Activated T-cell treated with anti-CD3 and anti-CD28 coated beads, Interleukin-2, amount 50 U/mL, for 24 hours (primary cell): ENCODE measurements around the gene CAVIN3.

Experiments
- DNase-seq: peaks from one replicate; pipeline ENCODE4 v3.0.0-alpha.2; 2020
- H3K27ac Mint-ChIP-seq: 2 replicates; pipeline ENCODE4 v1.8.0; 2020; ENCODE audit warnings: mild to moderate bottlenecking, mixed read lengths
- H3K27me3 Mint-ChIP-seq: 2 replicates; pipeline ENCODE4 v1.8.0; 2020; ENCODE audit warnings: mixed read lengths
- H3K36me3 Mint-ChIP-seq: 2 replicates; pipeline ENCODE4 v1.8.0; 2020; ENCODE audit warnings: low read depth, mixed read lengths
- H3K4me1 Mint-ChIP-seq: 2 replicates; pipeline ENCODE4 v1.8.0; 2020; ENCODE audit warnings: low read depth, mixed read lengths
- H3K4me3 Mint-ChIP-seq: 2 replicates; pipeline ENCODE4 v1.8.0; 2020; ENCODE audit warnings: mild to moderate bottlenecking, moderate library complexity, mixed read lengths
- H3K9me3 Mint-ChIP-seq: 2 replicates; pipeline ENCODE4 v1.8.0; 2020; ENCODE audit warnings: mixed read lengths

The CAVIN3 gene

DNA sequence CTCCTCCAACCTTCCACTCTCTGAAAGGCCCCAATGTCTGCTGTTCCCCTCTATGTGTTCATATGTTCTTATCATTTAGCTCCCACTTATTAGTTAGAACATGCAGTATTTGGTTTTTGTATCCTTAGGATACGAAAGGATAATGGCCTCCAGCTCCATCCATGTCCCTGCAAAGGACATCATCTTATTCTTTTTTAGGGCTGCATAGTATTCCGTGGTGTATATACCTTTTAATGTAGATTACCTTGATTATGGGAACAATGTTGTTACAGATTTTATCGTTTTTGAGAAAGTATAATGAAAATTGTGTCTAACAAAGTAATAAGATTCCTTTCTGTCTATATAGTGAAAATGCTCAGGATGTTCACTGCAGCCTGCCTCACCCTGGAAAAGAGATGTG is 16.0 kb upstream of the CAVIN3 start:
- H3K27me3 Mint-ChIP-seq, result peaks cover 34% of the 10 kb centered on the region
- H3K36me3 Mint-ChIP-seq, result no peaks in the 10 kb centered on the region
- H3K27ac Mint-ChIP-seq, result no peak overlapping the region
- no peaks in the 10 kb centered on the region for H3K9me3 Mint-ChIP-seq
- no peak overlapping the region for H3K4me3 Mint-ChIP-seq
- DNase-seq, result no peak
- no peaks in the 10 kb centered on the region for H3K4me1 Mint-ChIP-seq

DNA sequence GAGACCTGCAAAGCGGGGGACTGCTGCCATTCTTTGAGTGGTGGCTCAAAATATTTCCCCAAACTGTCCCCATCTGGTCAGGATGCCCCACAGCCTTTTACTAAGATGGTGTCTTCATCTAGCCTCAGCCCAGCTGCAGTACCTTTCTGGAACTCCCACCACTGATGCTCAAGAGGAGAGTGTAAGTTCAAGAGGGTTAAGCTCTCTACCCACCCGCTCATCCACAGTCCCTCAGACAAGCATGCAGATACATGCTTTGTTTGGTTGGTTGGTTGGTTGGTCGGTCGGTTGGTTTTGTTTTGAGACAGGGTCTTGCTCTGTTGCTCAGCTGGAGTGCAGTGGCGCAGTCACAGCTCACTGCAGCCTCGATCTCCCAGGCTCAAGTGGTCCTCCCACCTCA is 14.5 kb upstream of the CAVIN3 start:
- no peaks in the 10 kb centered on the region for H3K4me1 Mint-ChIP-seq
- H3K36me3 Mint-ChIP-seq, result no peaks in the 10 kb centered on the region
- H3K4me3 Mint-ChIP-seq, result no peak overlapping the region
- DNase-seq, result no peak
- peaks cover 31% of the 10 kb centered on the region for H3K27me3 Mint-ChIP-seq
- H3K9me3 Mint-ChIP-seq, result no peaks in the 10 kb centered on the region
- H3K27ac Mint-ChIP-seq, result no peak overlapping the region

DNA sequence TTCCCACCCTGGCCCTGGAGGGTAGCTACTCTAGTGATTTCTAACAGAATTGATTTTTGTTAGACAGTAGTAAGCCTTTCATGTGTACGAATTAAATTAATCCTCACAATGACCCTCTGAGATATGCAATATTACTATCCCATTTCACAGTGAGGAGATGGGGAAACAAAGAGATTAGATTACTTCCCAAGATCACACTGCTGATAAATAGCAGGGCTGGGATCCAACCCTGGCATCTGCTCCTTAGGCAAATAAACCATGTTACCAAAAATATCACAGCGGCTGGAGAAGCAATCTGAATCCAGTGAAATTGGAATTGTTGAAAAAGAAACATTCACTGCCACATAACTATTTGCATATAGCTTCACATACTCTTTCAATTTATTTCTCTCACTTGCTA is 12.8 kb upstream of the CAVIN3 start:
- Mint-ChIP-seq H3K9me3 (no peaks in the 10 kb centered on the region), H3K27ac (no peak overlapping the region), H3K27me3 (peaks cover 29% of the 10 kb centered on the region), H3K36me3 (no peaks in the 10 kb centered on the region), H3K4me3 (no peak overlapping the region), H3K4me1 (no peaks in the 10 kb centered on the region)
- no peak for DNase-seq

DNA sequence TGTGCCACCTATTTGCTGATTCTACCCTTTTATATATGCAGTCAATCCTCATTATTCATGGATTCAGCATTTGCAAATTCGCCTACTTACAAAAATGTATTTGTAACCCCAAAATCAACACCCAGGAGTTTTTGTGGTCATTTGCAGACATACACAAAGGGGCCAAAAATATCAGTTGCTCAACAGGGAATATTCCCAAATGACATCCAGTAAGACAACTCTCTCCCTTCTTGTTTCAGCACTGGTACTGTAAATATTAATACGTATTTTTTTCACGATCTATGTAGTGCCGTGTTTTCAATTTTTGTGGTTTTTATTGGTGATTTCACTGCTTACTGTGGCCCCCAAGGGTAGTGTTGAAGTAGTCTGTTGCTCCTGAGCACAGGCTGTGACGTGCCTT is 11.8 kb upstream of the CAVIN3 start:
- Mint-ChIP-seq H3K9me3 (no peaks in the 10 kb centered on the region), H3K27ac (no peak overlapping the region), H3K4me1 (no peaks in the 10 kb centered on the region), H3K27me3 (peaks cover 38% of the 10 kb centered on the region), H3K4me3 (no peak overlapping the region), H3K36me3 (no peaks in the 10 kb centered on the region)
- no peak for DNase-seq

DNA sequence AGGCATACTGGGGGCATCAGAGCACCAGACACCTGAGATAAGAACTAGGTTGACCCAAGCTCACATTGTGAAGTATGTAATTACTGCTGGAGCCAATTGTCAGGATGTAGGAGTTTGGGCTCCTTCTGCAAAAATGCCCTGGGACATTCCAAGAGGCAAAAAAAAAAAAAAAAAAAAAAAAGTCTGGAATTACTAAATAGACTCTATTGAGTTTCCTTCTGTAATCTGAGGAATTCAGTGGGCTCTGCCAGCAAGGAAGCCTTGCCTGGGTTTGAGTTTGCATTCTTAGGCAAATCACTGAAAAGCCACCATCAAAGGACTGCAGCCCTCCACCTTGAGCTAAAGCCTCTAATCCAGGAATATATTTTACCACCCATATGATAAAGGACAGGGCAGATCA is 8.0 kb upstream of the CAVIN3 start:
- H3K27me3 Mint-ChIP-seq, result peaks cover 38% of the 10 kb centered on the region
- DNase-seq, result no peak
- H3K27ac Mint-ChIP-seq, result no peak overlapping the region
- peaks cover 10% of the 10 kb centered on the region for H3K4me1 Mint-ChIP-seq
- no peaks in the 10 kb centered on the region for H3K36me3 Mint-ChIP-seq
- no peaks in the 10 kb centered on the region for H3K9me3 Mint-ChIP-seq
- no peak overlapping the region for H3K4me3 Mint-ChIP-seq

DNA sequence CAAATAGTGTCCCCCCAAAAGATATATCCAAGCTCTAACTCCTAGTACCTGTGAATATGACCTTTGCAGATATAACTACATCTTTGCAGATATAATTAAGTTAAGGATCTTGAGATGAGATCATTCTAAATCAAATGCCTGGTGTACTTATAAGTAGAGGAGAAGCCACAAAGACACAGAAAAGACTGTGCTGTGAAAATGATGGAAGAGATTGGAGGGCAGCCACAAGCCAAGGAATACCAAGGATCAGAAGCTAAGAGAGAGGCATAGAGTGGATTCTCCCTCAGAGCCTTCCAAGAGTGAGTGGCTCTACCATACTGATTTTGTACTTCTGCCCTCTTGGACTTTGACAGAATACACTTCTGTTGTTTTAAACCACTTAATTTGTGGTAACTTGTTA is 7.5 kb upstream of the CAVIN3 start:
- H3K4me1 Mint-ChIP-seq, result peaks cover 13% of the 10 kb centered on the region
- peaks cover 38% of the 10 kb centered on the region for H3K27me3 Mint-ChIP-seq
- no peak overlapping the region for H3K4me3 Mint-ChIP-seq
- H3K36me3 Mint-ChIP-seq, result no peaks in the 10 kb centered on the region
- no peaks in the 10 kb centered on the region for H3K9me3 Mint-ChIP-seq
- DNase-seq, result no peak
- H3K27ac Mint-ChIP-seq, result no peak overlapping the region

DNA sequence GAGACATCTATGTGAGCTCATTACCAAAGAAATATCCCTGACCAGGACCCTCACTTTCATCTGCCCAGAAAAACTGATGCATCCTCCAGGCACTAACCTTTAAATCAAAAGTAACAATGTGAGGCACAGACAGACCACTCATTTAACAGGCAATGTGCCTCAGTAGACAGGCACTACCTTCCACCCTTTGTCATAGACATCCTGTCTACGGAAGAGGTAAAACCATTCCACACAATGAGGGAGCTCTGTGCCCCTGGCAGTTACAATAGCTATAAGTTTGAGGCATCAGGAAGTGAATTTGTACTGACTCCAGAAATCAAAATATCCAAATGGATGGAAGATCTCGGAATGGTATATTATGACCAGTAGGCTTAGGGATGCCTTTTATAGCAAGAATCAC is 6.7 kb upstream of the CAVIN3 start:
- no peaks in the 10 kb centered on the region for H3K36me3 Mint-ChIP-seq
- peaks cover 39% of the 10 kb centered on the region for H3K27me3 Mint-ChIP-seq
- no peak for DNase-seq
- no peak overlapping the region for H3K27ac Mint-ChIP-seq
- H3K4me3 Mint-ChIP-seq, result no peak overlapping the region
- H3K9me3 Mint-ChIP-seq, result no peaks in the 10 kb centered on the region
- peaks cover 21% of the 10 kb centered on the region for H3K4me1 Mint-ChIP-seq

- no peak for DNase-seq
- H3K9me3 Mint-ChIP-seq, result no peaks in the 10 kb centered on the region
- no peaks in the 10 kb centered on the region for H3K36me3 Mint-ChIP-seq
- H3K27me3 Mint-ChIP-seq, result peaks cover 37% of the 10 kb centered on the region
- H3K27ac Mint-ChIP-seq, result no peak overlapping the region
- H3K4me3 Mint-ChIP-seq, result no peak overlapping the region
- peaks cover 27% of the 10 kb centered on the region for H3K4me1 Mint-ChIP-seq
Measured at GRCh38 chr11:6326303-6326702, 6.0 kb upstream of the CAVIN3 start.

GRCh38 chr11:6323291-6323905 is 3.1 kb upstream of the CAVIN3 start:
- DNase-seq, result no peak
- H3K36me3 Mint-ChIP-seq, result peaks cover 4% of the 10 kb centered on the region
- no peaks in the 10 kb centered on the region for H3K9me3 Mint-ChIP-seq
- H3K27ac Mint-ChIP-seq, result no peak overlapping the region
- peaks cover 48% of the 10 kb centered on the region for H3K4me1 Mint-ChIP-seq
- H3K4me3 Mint-ChIP-seq, result no peak overlapping the region
- peaks cover 53% of the 10 kb centered on the region for H3K27me3 Mint-ChIP-seq

DNA sequence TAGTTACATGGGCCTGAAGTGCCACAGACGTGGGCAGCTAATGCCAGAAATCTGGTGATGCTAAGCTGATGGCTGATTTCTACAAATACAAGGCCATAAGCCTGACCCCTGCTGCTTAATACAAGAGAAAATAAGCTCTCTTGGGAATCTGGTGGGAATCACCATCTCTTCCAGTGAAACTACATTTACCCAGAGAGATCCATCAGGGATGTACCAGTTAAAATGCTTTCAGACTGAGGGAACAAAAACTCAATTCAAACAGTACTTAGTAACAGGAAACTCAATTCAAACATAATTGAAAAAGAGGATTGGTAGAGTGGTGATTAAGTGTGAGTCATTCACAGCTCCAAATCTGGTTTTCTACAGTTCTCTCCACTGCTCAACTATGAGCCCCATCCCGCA is 1.7 kb upstream of the CAVIN3 start:
- no peak for DNase-seq
- H3K4me1 Mint-ChIP-seq, result peaks cover 55% of the 10 kb centered on the region
- H3K27me3 Mint-ChIP-seq, result peaks cover 56% of the 10 kb centered on the region
- H3K27ac Mint-ChIP-seq, result peak overlapping the region; percentile 99
- no peaks in the 10 kb centered on the region for H3K9me3 Mint-ChIP-seq
- H3K4me3 Mint-ChIP-seq, result peak overlapping the region; percentile 80
- H3K36me3 Mint-ChIP-seq, result peaks cover 5% of the 10 kb centered on the region

- Mint-ChIP-seq H3K9me3 (no peaks in the 10 kb centered on the region), H3K27me3 (peaks cover 57% of the 10 kb centered on the region), H3K27ac (peak overlapping the region; percentile 99), H3K4me3 (peak overlapping the region; percentile 80), H3K36me3 (peaks cover 5% of the 10 kb centered on the region), H3K4me1 (peaks cover 55% of the 10 kb centered on the region)
- no peak for DNase-seq
Measured at GRCh38 chr11:6321356-6321755, 1.1 kb upstream of the CAVIN3 start.

GRCh38 chr11:6319704-6320410 is 444 bp downstream of the CAVIN3 start:
- no peaks in the 10 kb centered on the region for H3K9me3 Mint-ChIP-seq
- peaks cover 5% of the 10 kb centered on the region for H3K36me3 Mint-ChIP-seq
- H3K4me1 Mint-ChIP-seq, result peaks cover 56% of the 10 kb centered on the region
- peak; percentile 56 for DNase-seq
- peak overlapping the region; percentile 80 for H3K4me3 Mint-ChIP-seq
- peak overlapping the region; percentile 99 for H3K27ac Mint-ChIP-seq
- H3K27me3 Mint-ChIP-seq, result peaks cover 63% of the 10 kb centered on the region

- Mint-ChIP-seq H3K27ac (peak overlapping the region; percentile 88), H3K9me3 (no peaks in the 10 kb centered on the region), H3K36me3 (peaks cover 5% of the 10 kb centered on the region), H3K4me3 (peak overlapping the region; percentile 80), H3K4me1 (peaks cover 56% of the 10 kb centered on the region), H3K27me3 (peaks cover 65% of the 10 kb centered on the region)
- DNase-seq, result peak; percentile 35
Measured at GRCh38 chr11:6319001-6319703, 1.1 kb downstream of the CAVIN3 start.

DNA sequence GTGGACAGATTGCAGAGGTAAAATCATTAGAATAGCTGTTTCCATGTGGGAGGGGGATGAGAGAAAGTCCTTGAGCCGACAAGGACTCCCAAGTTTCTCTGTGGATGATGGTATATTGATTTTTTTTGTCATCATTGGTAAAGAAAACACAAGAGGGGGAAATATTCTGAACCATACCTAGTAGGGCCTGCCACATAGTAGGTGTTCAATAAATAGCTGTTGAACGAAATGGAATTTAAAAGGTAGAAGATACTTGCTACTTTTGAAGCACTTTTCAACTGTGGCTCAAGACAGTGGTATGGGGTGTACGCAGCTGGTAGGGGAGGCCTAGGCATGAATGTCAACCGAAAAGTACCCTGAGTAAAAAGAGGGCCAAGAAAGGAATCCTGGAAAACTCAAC is 2.1 kb downstream of the CAVIN3 start:
- Mint-ChIP-seq H3K36me3 (peaks cover 5% of the 10 kb centered on the region), H3K27me3 (peaks cover 68% of the 10 kb centered on the region), H3K4me1 (peaks cover 50% of the 10 kb centered on the region), H3K9me3 (no peaks in the 10 kb centered on the region), H3K27ac (no peak overlapping the region), H3K4me3 (peak overlapping the region; percentile 80)
- DNase-seq, result no peak

GRCh38 chr11:6315811-6316425 is 4.4 kb downstream of the CAVIN3 start:
- no peak overlapping the region for H3K4me3 Mint-ChIP-seq
- H3K27ac Mint-ChIP-seq, result no peak overlapping the region
- H3K36me3 Mint-ChIP-seq, result peaks cover 5% of the 10 kb centered on the region
- no peaks in the 10 kb centered on the region for H3K9me3 Mint-ChIP-seq
- H3K4me1 Mint-ChIP-seq, result peaks cover 29% of the 10 kb centered on the region
- H3K27me3 Mint-ChIP-seq, result peaks cover 69% of the 10 kb centered on the region
- DNase-seq, result peak; percentile 44
